GM21515 (cell line): Measurements from ENCODE around the gene NKAIN2.
"Not testable (repeated sequence)": the region's sequence is repeated elsewhere in the genome, so short reads cannot be mapped to it uniquely, and the experiment has no call there.

ENCODE experiments used
- ATAC-seq: cut with Tn5 transposase; IDR thresholded peaks from one replicate; pipeline ENCODE4 v1.9.1; 2021; ENCODE audit not compliant: unreplicated experiment

Gene NKAIN2

DNA sequence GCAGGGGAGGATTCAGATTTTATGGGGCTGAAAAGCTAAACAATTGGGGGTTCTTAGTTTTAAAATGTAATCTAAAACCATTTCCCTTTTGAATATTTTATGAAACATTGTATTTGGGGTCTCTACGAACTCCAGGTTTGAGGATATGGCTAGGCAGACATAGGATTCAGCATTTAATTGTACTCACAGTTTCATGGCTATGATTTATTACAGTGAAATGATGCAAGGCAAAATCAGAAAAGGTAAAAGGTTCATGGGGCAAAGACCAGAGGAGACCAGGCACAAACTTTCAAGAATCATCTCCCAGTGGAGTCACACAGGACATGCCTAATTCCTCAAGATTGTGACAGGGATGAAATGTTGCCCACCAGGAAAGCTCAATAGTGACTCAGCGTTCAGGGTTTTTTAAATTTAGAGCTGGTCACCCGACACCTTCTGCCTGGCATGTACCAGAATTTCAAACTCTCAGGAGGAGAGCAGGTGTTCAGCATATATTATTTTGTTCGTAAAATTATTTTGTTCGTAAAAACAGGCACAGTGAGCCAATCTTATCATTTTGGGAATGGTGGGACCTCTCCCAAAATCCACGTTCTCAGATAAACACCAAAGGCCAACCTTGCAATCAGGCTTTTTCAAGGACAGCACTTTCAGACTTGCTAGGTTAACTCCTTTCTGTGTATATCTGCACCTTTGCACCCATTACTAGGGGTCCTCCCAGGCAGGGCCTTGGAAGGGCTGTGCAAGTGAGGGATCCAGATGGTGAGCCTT, 270.3 kb downstream of the NKAIN2 start:
- no peak for ATAC-seq

DNA sequence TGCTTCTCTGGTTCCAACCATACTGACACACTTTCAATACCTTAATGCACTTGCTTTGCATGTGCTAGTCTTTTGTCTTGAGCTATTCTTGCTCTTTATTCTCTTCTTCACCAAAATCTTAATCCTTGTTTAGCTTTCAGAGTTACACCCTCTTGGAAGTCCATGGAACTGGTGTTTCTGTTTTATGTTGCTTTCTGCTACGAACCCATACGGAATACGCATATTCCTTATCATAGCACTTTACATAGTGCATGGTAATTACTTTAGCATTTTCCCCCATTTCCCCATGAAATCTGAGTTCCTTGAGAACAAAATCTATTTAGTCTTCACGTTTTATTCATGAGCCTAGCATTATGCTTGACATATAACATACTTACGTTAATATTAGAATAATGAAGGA, 270.9 kb downstream of the NKAIN2 start:
- no peak for ATAC-seq

- no peak for ATAC-seq
These were observed 272.8 kb downstream of the NKAIN2 start for GRCh38 chr6:124076336-124077048.

GRCh38 chr6:124078169-124078568, 274.5 kb downstream of the NKAIN2 start:
- ATAC-seq, result no peak

GRCh38 chr6:124080483-124080882, 276.8 kb downstream of the NKAIN2 start:
- ATAC-seq, result no peak

GRCh38 chr6:124090491-124090890, 286.8 kb downstream of the NKAIN2 start:
- no peak for ATAC-seq

- no peak for ATAC-seq
These were observed 295.9 kb downstream of the NKAIN2 start for GRCh38 chr6:124099520-124099919.

DNA sequence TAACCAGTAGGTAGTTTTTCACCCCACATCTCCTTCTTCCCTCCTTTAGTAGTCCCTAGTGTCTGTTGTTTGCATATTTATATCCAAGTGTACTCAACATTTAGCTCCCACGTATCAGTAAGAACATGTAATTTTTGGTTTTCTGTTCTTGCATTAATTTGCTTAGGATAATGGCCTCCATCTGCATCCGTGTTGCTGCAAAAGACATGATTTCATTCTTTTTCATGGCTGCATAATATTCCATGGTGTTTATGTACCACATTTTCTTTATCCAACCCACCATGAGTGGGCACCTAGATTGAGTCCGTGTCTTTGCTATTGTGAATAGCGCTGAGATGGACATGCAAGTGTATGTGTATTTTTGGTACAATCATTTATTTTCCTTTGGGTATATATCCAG, 306.8 kb downstream of the NKAIN2 start:
- no peak for ATAC-seq

- ATAC-seq, result no peak
These were observed 315.9 kb downstream of the NKAIN2 start for GRCh38 chr6:124119596-124119995.

DNA sequence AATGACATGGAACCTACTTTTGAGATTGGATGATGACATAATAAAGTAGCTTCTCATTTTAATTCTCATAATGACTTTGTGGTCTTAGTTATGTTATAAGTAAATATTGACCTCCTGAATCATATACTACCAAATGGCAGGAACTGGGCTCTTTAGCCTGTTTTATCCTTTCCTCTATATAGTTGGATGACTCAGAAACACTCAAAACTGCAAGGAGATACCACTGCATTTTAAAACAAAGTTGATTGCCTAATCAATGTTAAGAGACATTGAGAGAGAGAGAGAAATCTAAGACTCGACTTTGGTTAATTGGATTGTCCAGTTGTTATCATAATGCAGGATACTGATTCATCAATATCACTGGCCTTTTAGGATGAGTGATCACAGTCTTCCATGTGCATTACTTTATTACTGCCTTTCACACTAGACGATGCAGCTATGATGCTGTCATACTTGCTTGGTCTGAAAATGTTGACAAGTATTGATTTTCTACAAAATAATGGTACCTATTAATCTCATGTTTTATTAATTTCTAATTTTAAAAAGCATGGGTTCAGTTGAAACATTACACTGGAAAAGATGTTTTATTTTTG, 320.0 kb downstream of the NKAIN2 start:
- no peak for ATAC-seq

GRCh38 chr6:124131259-124131658, 327.6 kb downstream of the NKAIN2 start:
- no peak for ATAC-seq

- ATAC-seq, result no peak
These were observed 328.1 kb downstream of the NKAIN2 start for GRCh38 chr6:124131779-124132178.

DNA sequence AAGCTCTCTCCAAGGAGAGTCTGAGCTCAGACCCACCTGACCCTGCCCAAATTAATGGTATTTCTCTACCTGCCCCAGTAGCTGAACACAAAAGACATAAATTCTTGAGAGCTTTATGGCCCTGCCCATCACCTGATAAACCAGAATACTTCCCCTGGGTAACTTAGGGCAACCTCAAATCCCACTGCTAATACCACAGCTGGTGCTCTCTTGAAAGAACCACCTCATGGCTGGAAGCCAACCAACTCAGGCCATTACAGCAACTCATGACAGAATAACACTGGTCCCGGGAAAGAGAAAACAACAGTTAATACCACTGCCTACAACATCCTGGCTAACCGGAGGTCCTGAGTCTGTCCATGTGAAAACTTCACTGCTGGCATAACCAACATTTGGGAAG, 328.6 kb downstream of the NKAIN2 start:
- ATAC-seq, result no peak

DNA sequence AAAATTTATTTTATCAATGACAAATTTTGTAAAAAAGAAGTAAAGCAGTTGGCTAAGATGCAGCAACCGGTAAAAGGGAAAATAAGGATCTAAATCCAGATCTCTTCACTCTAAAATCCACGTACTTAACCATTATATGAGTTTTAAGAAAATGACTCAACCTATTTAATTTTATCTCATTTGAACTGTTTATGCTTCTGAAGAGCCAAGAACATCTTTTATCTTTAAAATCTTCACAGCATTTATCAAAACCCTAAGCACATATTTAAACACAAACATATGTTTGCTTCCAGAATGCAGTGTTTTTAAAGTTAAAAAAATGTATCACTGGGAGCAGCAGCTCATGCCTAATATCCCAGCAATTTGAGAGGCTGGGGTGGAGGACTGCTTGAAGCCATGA, 339.2 kb downstream of the NKAIN2 start:
- no peak for ATAC-seq

DNA sequence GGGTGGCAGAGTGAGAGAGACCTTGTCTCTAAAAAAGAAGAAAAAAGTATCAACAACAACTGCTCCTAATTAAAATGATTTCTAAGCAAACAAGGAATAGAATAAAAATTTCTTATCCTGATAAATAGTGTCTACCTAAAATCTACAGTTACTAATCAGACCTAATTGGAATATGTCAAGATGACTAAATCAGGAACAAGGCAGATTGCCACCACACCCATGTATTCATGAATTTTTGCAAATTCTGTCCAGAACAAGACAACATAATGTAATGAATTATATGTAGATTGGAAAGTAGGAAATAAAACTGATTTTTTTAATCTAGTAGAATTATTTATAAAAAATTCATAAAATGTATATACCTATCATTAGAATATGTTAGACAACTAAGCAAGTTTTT, 339.8 kb downstream of the NKAIN2 start:
- no peak for ATAC-seq

GRCh38 chr6:124147621-124148020, 344.0 kb downstream of the NKAIN2 start:
- no peak for ATAC-seq

DNA sequence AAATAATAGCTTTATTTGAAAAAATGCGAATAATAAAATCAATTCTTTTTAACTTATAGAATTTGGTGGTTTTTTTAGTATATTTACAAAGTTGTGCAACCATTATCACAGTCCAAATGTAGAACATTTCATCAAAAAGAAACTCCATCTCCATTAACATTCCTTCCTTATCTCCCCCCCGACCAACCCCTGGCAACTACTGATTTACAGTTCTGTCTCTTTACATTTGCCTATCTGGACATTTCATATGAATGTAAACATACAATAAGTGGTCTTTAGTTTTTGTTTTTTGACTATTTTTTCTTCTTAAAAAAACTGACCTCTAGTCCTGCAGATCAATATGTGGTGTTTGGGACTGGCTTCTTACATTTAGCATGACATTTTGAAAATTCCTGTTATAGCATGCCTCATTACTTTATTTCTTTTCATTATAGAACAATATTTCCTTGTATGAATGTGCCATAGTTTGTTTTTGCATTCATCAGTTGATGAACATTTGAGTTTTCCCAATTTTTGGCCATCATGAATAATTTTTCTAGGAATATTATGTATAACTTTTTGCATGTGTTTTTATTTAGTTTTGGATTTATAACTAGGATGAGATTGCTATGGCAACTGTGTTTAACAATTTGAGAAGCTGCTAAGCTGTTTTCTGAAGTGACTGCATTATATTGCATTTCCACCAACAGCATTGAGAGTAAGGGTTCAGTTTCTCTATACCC, 344.7 kb downstream of the NKAIN2 start:
- no peak for ATAC-seq

- no peak for ATAC-seq
These were observed 346.0 kb downstream of the NKAIN2 start for GRCh38 chr6:124149646-124150045.

DNA sequence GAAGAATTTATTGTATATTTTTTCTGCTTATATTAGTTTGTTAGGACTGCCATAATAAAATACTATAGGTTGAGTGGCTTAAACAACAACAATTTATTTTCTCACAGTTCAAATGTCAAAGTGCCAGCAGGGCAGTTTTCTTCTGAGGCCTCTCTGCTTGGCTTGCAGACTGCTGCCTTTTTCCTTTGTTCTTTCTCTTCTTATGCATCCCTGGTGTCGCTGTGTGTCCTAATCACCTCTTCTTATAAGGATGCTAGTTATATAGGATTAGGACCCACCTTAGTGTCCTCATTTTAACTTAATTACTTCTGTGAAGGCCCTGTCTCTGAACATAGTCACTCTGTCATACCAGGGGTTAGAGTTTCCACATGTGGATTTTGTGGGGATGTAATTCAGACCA, 354.4 kb downstream of the NKAIN2 start:
- no peak for ATAC-seq

- ATAC-seq, result no peak
These were observed 360.0 kb downstream of the NKAIN2 start for GRCh38 chr6:124163676-124164075.

DNA sequence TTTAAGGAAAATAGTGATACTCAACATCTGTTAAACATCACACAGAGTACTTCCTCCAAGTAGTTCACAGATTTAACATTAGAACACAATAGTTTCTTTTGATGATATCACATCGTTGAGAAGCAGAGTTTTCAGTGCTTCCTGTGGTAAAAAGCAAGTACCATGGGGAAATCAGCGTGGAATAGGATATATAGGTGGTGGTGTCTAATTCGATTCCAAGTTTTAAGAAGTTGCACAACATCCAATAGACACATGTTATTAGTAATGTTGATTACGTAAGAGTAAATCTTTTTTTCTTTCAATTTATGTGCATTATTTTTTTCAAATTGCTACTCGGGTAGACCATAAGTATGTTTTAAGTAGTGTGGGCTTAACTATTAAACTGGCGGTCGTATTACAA, 360.7 kb downstream of the NKAIN2 start:
- ATAC-seq, result no peak

DNA sequence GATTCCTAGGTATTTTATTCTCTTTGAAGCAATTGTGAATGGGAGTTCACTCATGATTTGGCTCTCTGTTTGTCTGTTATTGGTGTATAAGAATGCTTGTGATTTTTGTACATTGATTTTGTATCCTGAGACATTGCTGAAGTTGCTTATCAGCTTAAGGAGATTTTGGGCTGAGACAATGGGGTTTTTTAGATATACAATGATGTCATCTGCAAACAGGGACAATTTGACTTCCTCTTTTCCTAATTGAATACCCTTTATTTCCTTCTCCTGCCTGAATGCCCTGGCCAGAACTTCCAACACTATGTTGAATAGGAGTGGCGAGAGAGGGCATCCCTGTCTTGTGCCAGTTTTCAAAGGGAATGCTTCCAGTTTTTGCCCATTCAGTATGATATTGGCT, 363.6 kb downstream of the NKAIN2 start:
- ATAC-seq, result not testable (repeated sequence)
